Loucy (cell line): Measurements from ENCODE around the gene YIPF2.

Experiments
- CTCF ChIP-seq: fragments of 200-600 bp; sonication (generic); conservative IDR thresholded peaks from 2 replicates; pipeline ENCODE4 v1.5.1; 2014; ENCODE audit warnings: mild to moderate bottlenecking, antibody characterized with exemption, low read length
- EZH2phosphoT487 ChIP-seq: fragments of 200-600 bp; IDR thresholded peaks from 2 replicates; pipeline ENCODE4 v1.6.1; 2018; ENCODE audit warnings: antibody characterized with exemption, mild to moderate bottlenecking, moderate library complexity, borderline replicate concordance

- TF ChIP-seq CTCF, result no peak
- TF ChIP-seq EZH2phosphoT487, result no peak
Measured at GRCh38 chr19:10935371-10936059, 7.1 kb upstream of the YIPF2 start.
